SU-DHL-6 (cell line): Measurements from ENCODE around the gene ACTN4.

Experiments
- EZH2phosphoT487 ChIP-seq: fragments of 200-600 bp; sonication (generic), shearing (Covaris generic); conservative IDR thresholded peaks from 2 replicates; pipeline ENCODE4 v1.6.1; 2018; ENCODE audit warnings: mild to moderate bottlenecking, antibody characterized with exemption, low read length, moderate library complexity, mixed read lengths
- TF ChIP-seq, protein P1 (sequence below): fragments of 200-600 bp; sonication (generic); IDR thresholded peaks from one replicate; pipeline ENCODE4 v1.5.1; 2017; ENCODE audit warnings: antibody characterized with exemption, mild to moderate bottlenecking, low read length, moderate library complexity; ENCODE audit not compliant: insufficient read depth, poor library complexity, severe bottlenecking

DNA sequence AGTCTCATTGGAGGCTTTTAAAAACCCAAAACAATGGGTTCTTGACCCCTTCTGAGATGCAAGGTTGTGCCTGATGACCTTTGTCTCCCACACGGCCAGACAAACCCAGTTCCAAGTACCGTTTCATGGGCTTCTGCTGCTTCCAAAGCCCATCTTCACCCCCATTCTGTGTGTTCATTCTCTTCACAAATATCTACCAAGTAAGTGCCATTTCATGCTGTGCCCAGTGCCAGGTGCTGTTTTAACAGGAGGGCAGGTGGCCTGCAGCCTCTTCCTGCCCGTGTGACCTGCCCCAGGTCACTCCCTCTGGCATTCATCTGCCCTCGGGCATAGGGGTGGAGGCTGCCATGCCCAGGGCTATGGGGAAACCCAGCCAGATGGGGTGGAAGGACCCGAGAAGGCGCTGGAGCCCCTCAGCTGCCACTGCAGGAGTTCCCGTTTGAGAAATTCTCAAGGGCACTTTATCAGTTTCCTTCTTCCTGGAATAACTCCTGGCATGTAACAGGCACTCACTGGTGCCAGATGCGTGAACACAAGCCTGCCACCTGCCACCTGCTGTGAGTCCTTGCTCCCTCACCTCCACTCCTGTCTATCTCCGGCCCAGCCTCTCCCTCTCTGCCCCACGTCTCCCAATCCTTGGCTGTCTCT is 84.3 kb downstream of the ACTN4 start:
- TF ChIP-seq, protein P1, sequence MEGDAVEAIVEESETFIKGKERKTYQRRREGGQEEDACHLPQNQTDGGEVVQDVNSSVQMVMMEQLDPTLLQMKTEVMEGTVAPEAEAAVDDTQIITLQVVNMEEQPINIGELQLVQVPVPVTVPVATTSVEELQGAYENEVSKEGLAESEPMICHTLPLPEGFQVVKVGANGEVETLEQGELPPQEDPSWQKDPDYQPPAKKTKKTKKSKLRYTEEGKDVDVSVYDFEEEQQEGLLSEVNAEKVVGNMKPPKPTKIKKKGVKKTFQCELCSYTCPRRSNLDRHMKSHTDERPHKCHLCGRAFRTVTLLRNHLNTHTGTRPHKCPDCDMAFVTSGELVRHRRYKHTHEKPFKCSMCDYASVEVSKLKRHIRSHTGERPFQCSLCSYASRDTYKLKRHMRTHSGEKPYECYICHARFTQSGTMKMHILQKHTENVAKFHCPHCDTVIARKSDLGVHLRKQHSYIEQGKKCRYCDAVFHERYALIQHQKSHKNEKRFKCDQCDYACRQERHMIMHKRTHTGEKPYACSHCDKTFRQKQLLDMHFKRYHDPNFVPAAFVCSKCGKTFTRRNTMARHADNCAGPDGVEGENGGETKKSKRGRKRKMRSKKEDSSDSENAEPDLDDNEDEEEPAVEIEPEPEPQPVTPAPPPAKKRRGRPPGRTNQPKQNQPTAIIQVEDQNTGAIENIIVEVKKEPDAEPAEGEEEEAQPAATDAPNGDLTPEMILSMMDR: no peak
- no peak for TF ChIP-seq EZH2phosphoT487
